ENCODE data around the gene IPO13. TPM values are rescaled to one million over a fixed set of nuclear protein-coding genes. Genes with fewer than 3 reads are reported as not detected.

IPO13 gene, protein sequence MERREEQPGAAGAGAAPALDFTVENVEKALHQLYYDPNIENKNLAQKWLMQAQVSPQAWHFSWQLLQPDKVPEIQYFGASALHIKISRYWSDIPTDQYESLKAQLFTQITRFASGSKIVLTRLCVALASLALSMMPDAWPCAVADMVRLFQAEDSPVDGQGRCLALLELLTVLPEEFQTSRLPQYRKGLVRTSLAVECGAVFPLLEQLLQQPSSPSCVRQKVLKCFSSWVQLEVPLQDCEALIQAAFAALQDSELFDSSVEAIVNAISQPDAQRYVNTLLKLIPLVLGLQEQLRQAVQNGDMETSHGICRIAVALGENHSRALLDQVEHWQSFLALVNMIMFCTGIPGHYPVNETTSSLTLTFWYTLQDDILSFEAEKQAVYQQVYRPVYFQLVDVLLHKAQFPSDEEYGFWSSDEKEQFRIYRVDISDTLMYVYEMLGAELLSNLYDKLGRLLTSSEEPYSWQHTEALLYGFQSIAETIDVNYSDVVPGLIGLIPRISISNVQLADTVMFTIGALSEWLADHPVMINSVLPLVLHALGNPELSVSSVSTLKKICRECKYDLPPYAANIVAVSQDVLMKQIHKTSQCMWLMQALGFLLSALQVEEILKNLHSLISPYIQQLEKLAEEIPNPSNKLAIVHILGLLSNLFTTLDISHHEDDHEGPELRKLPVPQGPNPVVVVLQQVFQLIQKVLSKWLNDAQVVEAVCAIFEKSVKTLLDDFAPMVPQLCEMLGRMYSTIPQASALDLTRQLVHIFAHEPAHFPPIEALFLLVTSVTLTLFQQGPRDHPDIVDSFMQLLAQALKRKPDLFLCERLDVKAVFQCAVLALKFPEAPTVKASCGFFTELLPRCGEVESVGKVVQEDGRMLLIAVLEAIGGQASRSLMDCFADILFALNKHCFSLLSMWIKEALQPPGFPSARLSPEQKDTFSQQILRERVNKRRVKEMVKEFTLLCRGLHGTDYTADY
- total RNA-seq = 10 to 100 TPM; 19.3 to 32.4 (median 20.5) TPM

DNA sequence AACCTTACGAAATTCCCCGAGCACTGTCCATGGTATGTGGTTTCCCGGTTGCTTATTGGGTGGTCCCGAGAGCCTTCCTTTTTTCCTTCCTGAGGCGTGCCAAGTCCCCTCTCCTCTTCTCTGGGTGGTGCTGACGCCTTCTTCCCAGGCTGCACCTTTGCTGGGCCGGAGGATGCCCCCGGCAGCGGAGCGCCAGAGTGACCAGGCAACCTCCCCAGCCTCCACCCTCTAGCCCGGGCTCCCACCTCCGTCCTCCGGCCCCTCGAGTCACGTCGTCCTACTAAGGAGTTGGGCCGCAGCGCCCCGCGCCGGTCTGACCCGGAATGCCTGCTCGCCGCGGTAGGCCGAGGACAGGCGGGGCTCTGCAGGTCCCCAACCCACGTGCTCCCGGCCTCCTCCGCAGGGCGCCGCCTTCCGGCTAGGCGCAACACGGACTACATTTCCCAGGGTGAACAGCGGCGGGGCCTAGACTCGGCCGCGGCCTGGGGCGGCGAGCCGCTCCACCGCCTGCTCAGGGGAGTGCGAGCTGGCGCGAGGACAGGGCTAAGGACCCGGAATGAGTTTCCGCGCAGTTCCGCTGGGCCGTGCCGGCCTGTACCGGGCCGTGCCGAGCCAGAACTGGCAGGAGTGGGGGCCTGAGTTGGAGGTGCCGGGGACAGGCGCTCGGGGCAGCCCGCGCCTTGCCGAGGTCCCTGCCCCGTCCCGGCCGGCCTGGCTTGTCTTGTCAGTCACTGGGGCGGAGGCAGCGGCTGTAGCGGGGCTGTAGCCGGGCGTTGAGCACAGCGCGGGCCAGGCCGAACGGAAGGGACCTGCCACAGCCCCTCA, at the start of gene IPO13:
IPO13 (plus strand) TSS at position 715 of the 825 bp plus-strand sequence. CDS start 651 bp downstream, outside the sequence.
- H3K9me3 ChIP-seq = no peaks in the 10 kb centered on the region
- H3K27ac ChIP-seq = peak within 1 kb of the TSS; percentile 95 to 98 (median 98)
- peaks cover 0 to 19% (median 6%) of the 10 kb centered on the region in 3 donors for H3K36me3 ChIP-seq
- peak within 1 kb of the TSS; percentile 69 to 89 (median 79) for H3K4me3 ChIP-seq
- H3K27me3 ChIP-seq = no peaks in the 10 kb centered on the region
- TF ChIP-seq, protein P1, sequence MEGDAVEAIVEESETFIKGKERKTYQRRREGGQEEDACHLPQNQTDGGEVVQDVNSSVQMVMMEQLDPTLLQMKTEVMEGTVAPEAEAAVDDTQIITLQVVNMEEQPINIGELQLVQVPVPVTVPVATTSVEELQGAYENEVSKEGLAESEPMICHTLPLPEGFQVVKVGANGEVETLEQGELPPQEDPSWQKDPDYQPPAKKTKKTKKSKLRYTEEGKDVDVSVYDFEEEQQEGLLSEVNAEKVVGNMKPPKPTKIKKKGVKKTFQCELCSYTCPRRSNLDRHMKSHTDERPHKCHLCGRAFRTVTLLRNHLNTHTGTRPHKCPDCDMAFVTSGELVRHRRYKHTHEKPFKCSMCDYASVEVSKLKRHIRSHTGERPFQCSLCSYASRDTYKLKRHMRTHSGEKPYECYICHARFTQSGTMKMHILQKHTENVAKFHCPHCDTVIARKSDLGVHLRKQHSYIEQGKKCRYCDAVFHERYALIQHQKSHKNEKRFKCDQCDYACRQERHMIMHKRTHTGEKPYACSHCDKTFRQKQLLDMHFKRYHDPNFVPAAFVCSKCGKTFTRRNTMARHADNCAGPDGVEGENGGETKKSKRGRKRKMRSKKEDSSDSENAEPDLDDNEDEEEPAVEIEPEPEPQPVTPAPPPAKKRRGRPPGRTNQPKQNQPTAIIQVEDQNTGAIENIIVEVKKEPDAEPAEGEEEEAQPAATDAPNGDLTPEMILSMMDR (IDR thresholded peaks at IDR 0.05) = peak; percentile 69 to 94 (median 84)
- peak in 2 of 4 donors; percentile 66 to 79 for TF ChIP-seq POLR2A (IDR thresholded peaks at IDR 0.05)
- 0 to 1% methylated on average over 6 to 7 of the region's 74 CpGs for WGBS, 2 donors
- peaks cover 27 to 46% (median 30%) of the 10 kb centered on the region in 3 donors for H3K4me1 ChIP-seq
- peak; percentile 67 for DNase-seq
- intact Hi-C loops (cut with DNase I) = loop anchor here (10.0 kb wide), 1 partner anchor 88 kb away; the partner anchor contains the start of gene SLC6A9

DNA sequence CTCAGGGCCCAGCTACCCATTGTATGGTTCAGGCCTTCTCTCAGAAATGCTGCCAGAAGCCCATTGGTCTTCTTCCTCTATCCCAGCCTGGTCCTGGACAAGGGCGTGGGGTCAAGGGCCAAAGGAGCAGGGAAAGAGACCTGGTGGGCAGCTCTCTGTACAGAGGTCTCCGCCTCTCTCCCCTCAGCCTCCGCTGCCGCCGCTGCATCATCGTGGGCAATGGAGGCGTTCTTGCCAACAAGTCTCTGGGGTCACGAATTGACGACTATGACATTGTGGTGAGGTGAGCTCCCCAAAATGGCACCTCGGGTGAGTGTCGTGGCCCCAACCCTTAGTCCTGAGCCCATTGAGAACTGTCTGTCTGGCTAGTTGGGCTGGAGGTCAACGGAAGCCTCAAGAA, 47.8 kb upstream of the IPO13 start:
- DNase-seq = no peak
- Histone ChIP-seq H3K27me3 (no peaks in the 10 kb centered on the region), H3K4me1 (peaks cover 0 to 16% (median 0%) of the 10 kb centered on the region in 3 donors), H3K36me3 (peaks cover 0 to 46% (median 0%) of the 10 kb centered on the region in 3 donors), H3K27ac (no peak overlapping the region), H3K4me3 (no peak overlapping the region), H3K9me3 (no peaks in the 10 kb centered on the region)
- TF ChIP-seq POLR2A (IDR thresholded peaks at IDR 0.05) = no peak
- TF ChIP-seq, protein P1 (IDR thresholded peaks at IDR 0.05) = no peak
- WGBS, 2 donors = 100% methylated on average over 1 of the region's 12 CpGs
- intact Hi-C loops (cut with DNase I) = no loop called here

DNA sequence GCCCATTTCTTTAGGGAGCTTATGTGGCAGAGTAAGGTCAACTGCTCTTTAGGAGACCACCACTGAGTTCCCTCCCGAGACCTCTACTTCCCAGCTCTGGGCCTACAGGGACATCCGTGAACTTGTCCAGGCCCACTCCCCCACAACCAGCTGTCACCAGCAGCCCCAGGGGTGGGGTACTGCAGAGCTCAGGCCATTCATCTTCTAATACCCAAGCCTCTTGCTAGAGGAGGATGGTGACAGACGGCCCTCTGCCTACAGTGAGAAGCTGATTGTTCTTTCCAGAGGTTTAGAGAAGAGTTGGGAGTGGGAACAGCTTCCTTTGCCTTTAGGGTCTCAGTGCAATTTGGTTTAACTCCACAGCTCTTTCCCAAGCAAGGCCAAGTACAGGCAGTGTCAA, 46.4 kb upstream of the IPO13 start:
- peaks cover 0 to 34% (median 0%) of the 10 kb centered on the region in 3 donors for H3K36me3 ChIP-seq
- intact Hi-C loops (cut with DNase I) = no loop called here
- DNase-seq = no peak
- 100% methylated on average over 1 to 2 of the region's 3 CpGs for WGBS, 2 donors
- no peak for TF ChIP-seq POLR2A (IDR thresholded peaks at IDR 0.05)
- TF ChIP-seq, protein P1 (IDR thresholded peaks at IDR 0.05) = no peak
- no peak overlapping the region for H3K4me3 ChIP-seq
- peaks cover 0 to 16% (median 0%) of the 10 kb centered on the region in 3 donors for H3K4me1 ChIP-seq
- H3K9me3 ChIP-seq = no peaks in the 10 kb centered on the region
- no peaks in the 10 kb centered on the region for H3K27me3 ChIP-seq
- H3K27ac ChIP-seq = no peak overlapping the region

DNA sequence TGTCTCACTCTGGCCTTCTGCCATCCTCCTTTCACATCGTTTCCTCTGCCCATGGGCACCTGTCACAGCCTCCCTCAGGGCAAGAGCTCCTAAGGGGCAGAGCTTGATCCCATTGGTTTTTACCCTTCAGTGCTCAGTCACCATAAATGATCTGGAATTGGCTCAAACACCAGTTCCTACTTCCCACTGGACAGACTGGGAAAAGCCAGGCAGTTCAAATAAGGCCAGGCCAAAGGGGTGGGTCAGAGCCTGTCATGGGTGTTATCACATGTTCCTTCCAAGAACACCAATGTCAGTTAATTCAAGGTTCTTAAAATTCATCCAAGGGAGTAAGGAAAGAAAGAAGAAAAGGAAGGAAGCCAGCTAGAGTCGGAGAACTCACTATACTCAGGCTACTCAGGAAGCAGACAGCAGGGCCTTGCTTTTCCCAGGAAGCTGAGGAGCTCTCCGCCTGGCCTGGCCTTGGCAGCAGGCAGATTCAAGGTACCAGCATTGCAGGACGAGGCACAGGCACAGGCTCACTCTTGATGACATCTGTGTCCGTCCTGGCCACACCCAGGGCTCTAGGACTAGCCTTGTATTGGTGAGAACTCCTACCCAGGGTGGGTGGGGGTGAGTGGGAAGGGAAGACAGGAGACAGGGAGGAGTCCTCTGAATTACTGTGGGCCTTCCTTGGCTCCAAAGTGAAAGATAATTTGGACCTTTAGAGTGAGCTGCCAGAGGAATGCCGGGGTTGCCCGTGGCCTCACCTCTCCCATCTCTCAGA, 45.4 kb upstream of the IPO13 start:
- 68 to 72% methylated on average over 4 to 7 of the region's 7 CpGs for WGBS, 2 donors
- Histone ChIP-seq H3K27ac (no peak overlapping the region), H3K27me3 (no peaks in the 10 kb centered on the region), H3K4me3 (no peak overlapping the region), H3K9me3 (no peaks in the 10 kb centered on the region), H3K4me1 (peaks cover 0 to 16% (median 0%) of the 10 kb centered on the region in 3 donors), H3K36me3 (peaks cover 0 to 29% (median 0%) of the 10 kb centered on the region in 3 donors)
- TF ChIP-seq POLR2A (IDR thresholded peaks at IDR 0.05) = no peak
- TF ChIP-seq, protein P1 (IDR thresholded peaks at IDR 0.05) = no peak
- intact Hi-C loops (cut with DNase I) = no loop called here
- no peak for DNase-seq

All from esophagus squamous epithelium (tissue), 5 donors.